ENCODE measurements around the gene DPF3. TPM values are rescaled to one million over a fixed set of nuclear protein-coding genes. Genes with fewer than 3 reads are reported as not detected.

Gene DPF3
- polyA plus RNA-seq, 1 experiment: 3.6 TPM

DNA sequence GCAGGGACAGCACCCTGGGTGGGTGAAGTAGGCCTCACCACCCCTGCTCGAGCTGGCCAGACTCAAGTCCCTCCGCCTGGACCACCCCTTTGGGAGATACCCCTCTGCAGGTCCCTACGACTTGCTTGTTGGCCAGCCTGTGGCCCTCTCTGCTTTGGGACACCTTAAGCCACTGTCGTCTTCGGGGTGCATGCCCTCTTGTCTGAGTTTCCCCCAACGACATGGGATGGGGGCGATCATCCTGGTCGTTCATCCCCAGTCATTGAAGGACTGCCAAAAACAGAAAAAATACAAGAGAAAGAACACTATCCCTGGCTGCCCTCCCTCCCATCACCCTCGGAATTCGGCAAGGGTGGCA is 151.1 kb downstream of the DPF3 start:
- no peaks in the 10 kb centered on the region for H3K27me3 ChIP-seq (ENCODE audit: control insufficient read depth, insufficient read depth, low read length)
- DNase-seq (ENCODE audit: low read depth): no peak
- no peak overlapping the region for H3K4me3 ChIP-seq (ENCODE audit: low read depth, low read length)
- POLR2A ChIA-PET: no interaction called here
- 0 out of 2 replicates have a peak, but pooled peaks cover 1% of the 10 kb centered on the region for H3K36me3 ChIP-seq (ENCODE audit: control insufficient read depth, insufficient read depth, low read length)
- CTCF ChIA-PET: interaction anchor here (1.7 kb wide), 1 partner anchor 226 kb away, joined by 6 read pairs; no protein-coding TSS in a partner anchor
- TF ChIP-seq, protein P1, sequence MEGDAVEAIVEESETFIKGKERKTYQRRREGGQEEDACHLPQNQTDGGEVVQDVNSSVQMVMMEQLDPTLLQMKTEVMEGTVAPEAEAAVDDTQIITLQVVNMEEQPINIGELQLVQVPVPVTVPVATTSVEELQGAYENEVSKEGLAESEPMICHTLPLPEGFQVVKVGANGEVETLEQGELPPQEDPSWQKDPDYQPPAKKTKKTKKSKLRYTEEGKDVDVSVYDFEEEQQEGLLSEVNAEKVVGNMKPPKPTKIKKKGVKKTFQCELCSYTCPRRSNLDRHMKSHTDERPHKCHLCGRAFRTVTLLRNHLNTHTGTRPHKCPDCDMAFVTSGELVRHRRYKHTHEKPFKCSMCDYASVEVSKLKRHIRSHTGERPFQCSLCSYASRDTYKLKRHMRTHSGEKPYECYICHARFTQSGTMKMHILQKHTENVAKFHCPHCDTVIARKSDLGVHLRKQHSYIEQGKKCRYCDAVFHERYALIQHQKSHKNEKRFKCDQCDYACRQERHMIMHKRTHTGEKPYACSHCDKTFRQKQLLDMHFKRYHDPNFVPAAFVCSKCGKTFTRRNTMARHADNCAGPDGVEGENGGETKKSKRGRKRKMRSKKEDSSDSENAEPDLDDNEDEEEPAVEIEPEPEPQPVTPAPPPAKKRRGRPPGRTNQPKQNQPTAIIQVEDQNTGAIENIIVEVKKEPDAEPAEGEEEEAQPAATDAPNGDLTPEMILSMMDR (IDR thresholded peaks at IDR 0.05; ENCODE audit: insufficient read depth, low read depth, low read length): no peak

DNA sequence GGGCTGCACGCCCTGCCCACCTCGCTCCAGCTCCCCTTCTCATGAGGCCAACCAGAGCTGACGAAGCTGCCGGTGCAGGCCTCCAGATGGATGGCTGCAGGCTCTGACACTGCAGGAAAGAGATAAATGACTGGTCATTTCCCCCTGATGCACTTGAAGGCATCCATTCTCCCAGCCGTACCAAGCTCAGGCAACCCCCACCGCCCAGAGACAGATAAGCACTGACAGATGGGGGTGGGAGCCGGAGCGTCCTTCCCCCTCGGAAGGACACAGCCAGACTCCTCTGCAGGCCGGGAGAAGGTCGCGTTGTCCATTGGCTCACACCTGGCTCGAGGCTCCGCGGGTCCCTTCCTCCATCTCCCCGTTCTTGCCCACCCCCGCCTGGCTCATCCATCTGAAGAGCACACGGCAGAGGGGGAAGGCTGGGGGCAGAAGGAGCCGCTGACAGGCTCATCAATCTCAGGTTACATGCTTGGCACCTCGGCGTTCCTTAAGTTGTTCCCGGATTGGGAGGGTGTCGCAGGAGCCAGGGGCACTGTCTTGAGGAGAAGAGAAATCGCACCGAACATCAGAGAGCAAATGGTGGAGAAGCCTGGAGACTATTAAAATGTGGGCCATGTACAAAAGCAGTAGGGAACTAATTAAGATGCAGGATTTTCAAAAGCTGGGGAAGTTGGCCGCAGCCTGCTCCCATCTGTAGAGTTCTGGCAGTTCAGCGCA is 151.6 kb downstream of the DPF3 start:
- Histone ChIP-seq H3K27me3 (ENCODE audit: control insufficient read depth, insufficient read depth, low read length) (no peaks in the 10 kb centered on the region), H3K4me3 (ENCODE audit: low read depth, low read length) (no peak overlapping the region), H3K36me3 (ENCODE audit: control insufficient read depth, insufficient read depth, low read length) (0 out of 2 replicates have a peak, but pooled peaks cover 1% of the 10 kb centered on the region)
- TF ChIP-seq, protein P1 (IDR thresholded peaks at IDR 0.05; ENCODE audit: insufficient read depth, low read depth, low read length): no peak
- no peak for DNase-seq (ENCODE audit: low read depth)
- CTCF ChIA-PET: interaction anchor here (0.5 to 1.7 kb wide), 2 partner anchors 224 to 226 kb away, joined by 3 to 6 read pairs; no protein-coding TSS in a partner anchor
- POLR2A ChIA-PET: no interaction called here

DNA sequence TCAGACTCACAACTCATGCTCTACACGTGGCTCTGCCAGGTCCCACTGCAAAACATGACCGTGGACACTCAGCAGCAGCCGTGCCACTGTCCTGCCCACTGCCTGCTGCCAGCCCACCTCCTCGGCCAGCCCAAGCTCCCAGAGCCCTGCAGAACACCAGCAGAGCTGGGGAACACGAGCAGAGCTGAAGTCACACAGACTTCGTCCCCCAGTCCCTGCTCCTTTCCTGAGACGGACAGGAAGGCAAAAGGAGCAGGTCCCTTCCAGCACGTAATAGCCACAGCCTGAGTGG is 152.1 kb downstream of the DPF3 start:
- POLR2A ChIA-PET: no interaction called here
- TF ChIP-seq, protein P1 (IDR thresholded peaks at IDR 0.05; ENCODE audit: insufficient read depth, low read depth, low read length): no peak
- no peak overlapping the region for H3K4me3 ChIP-seq (ENCODE audit: low read depth, low read length)
- no peak for DNase-seq (ENCODE audit: low read depth)
- H3K27me3 ChIP-seq (ENCODE audit: control insufficient read depth, insufficient read depth, low read length): no peaks in the 10 kb centered on the region
- 0 out of 2 replicates have a peak, but pooled peaks cover 1% of the 10 kb centered on the region for H3K36me3 ChIP-seq (ENCODE audit: control insufficient read depth, insufficient read depth, low read length)
- CTCF ChIA-PET: no interaction called here

DNA sequence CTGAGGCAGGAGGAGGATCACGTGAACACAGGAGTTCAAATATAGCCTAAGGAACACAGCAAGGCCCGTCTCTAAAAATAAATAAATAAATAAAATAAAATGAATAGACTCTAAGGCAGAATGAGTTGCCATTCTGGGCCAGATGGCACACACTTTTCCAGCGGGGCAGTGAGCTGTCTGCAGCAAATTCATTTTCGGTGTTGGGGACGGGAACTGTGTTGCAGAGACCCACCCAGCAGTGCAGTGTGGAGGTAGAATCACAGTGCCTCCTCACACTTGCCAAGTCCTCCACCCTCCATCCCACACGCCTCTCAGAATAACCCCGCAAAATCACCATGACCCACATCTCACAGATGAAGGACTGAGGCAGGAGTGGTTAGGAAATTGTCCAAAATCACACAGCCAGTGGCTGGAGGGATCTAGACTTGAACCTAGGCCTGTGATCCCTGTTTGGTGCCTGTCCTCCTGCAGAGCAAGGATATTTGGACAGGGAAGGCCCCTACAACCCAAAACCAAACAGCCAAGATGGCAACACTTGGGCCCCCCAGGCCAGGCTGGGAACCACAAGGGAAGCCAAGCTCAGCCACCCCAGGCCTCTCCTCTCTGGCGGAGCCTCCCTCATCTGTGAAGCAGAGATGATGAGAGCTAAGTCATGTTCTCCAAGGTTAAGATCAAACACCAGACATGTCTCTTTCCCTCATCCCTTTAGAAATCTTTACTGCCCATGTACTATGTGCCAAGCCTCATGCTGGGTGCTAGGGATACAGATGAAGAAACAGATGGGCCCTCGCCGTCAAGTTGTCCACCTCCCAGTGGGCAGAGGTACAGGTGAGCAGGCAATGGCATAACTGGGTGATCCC is 152.7 kb downstream of the DPF3 start:
- ChIA-PET POLR2A (no interaction called here), CTCF (interaction anchor here (0.9 kb wide), 1 partner anchor 163 kb away, joined by 3 read pairs; no protein-coding TSS in a partner anchor)
- Histone ChIP-seq H3K4me3 (ENCODE audit: low read depth, low read length) (no peak overlapping the region), H3K36me3 (ENCODE audit: control insufficient read depth, insufficient read depth, low read length) (0 out of 2 replicates have a peak, but pooled peaks cover 1% of the 10 kb centered on the region), H3K27me3 (ENCODE audit: control insufficient read depth, insufficient read depth, low read length) (no peaks in the 10 kb centered on the region)
- TF ChIP-seq, protein P1 (IDR thresholded peaks at IDR 0.05; ENCODE audit: insufficient read depth, low read depth, low read length): no peak
- no peak for DNase-seq (ENCODE audit: low read depth)

DNA sequence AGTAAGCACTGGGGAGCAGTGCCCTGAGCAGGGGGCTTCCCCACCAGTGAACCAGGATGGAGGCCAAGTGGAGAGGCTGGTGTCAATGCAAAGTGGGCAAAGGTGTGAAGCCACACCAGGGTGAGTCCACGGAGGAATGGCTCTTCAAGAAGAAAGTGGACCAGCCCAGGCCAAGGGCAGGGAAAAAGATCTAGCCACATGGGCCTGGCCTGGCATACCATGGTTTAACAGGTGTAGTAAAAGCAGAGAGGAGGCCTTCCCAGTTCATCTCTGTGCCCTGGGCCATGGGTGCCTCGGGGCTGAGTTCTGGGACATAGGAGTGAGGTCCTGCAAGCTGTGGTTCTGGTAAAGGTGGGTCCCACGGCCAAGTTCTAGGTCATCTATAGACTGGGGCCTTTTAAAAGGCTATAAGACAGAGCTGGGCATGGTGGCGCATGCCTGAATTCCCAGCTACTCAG is 153.4 kb downstream of the DPF3 start:
- TF ChIP-seq, protein P1 (IDR thresholded peaks at IDR 0.05; ENCODE audit: insufficient read depth, low read depth, low read length): no peak
- DNase-seq (ENCODE audit: low read depth): no peak
- POLR2A ChIA-PET: no interaction called here
- CTCF ChIA-PET: interaction anchor here (0.9 kb wide), 1 partner anchor 164 kb away, joined by 3 read pairs; no protein-coding TSS in a partner anchor
- H3K36me3 ChIP-seq (ENCODE audit: control insufficient read depth, insufficient read depth, low read length): 0 out of 2 replicates have a peak, but pooled peaks cover 1% of the 10 kb centered on the region
- no peaks in the 10 kb centered on the region for H3K27me3 ChIP-seq (ENCODE audit: control insufficient read depth, insufficient read depth, low read length)
- no peak overlapping the region for H3K4me3 ChIP-seq (ENCODE audit: low read depth, low read length)
